HEK293T (cell line): ENCODE measurements around the gene ALK.

Experiments
- CTCF ChIA-PET: fragments of 350-600 bp; formaldehyde crosslinking; extraction: SDS; loops from one replicate; lab custom pipeline; 2021; ENCODE audit warnings: antibody characterized with exemption, inconsistent platforms; lab: Yijun Ruan, JAX
- POLR2A ChIA-PET: fragments of 350-600 bp; formaldehyde crosslinking; extraction: SDS; loops from one replicate; lab custom pipeline; 2020; ENCODE audit warnings: antibody characterized with exemption, inconsistent platforms; lab: Yijun Ruan, JAX
- DNase-seq: peaks from one replicate; pipeline ENCODE4 v3.0.0; 2012; ENCODE audit warnings: mixed read lengths; ENCODE audit errors: extremely low spot score
- ARNT ChIP-seq: fragments of 450-650 bp; IDR thresholded peaks from 2 replicates; pipeline ENCODE4 v1.6.1; 2017; ENCODE audit warnings: mild to moderate bottlenecking
- BHLHE40 ChIP-seq: fragments of 450-650 bp; IDR thresholded peaks from 2 replicates; pipeline ENCODE4 v1.6.1; 2016; ENCODE audit warnings: mild to moderate bottlenecking, moderate library complexity, borderline replicate concordance
- CTBP1 ChIP-seq: fragments of 450-650 bp; IDR thresholded peaks from 2 replicates; pipeline ENCODE4 v1.6.1; 2016; ENCODE audit warnings: borderline replicate concordance
- ELF4 ChIP-seq: fragments of 450-650 bp; IDR thresholded peaks from 2 replicates; pipeline ENCODE4 v1.6.1; 2017; ENCODE audit warnings: antibody characterized with exemption
- FOXA1 ChIP-seq: fragments of 450-650 bp; IDR thresholded peaks from 2 replicates; pipeline ENCODE4 v1.6.1; 2016; ENCODE audit warnings: mild to moderate bottlenecking
- FOXK2 ChIP-seq: fragments of 450-650 bp; IDR thresholded peaks from 2 replicates; pipeline ENCODE4 v1.6.1; 2016; ENCODE audit warnings: mild to moderate bottlenecking
- FOXM1 ChIP-seq: fragments of 450-650 bp; IDR thresholded peaks from 2 replicates; pipeline ENCODE4 v1.6.1; 2017; ENCODE audit warnings: mild to moderate bottlenecking, borderline replicate concordance
- HDGF ChIP-seq: fragments of 450-650 bp; IDR thresholded peaks from 2 replicates; pipeline ENCODE4 v1.6.1; 2017; ENCODE audit warnings: antibody characterized with exemption, borderline replicate concordance
- L3MBTL2 ChIP-seq: fragments of 450-650 bp; conservative IDR thresholded peaks from 2 replicates; pipeline ENCODE4 v1.6.1; 2016; ENCODE audit warnings: mild to moderate bottlenecking
- LEF1 ChIP-seq: fragments of 450-650 bp; IDR thresholded peaks from 2 replicates; pipeline ENCODE4 v1.6.1; 2017; ENCODE audit warnings: mild to moderate bottlenecking, borderline replicate concordance
- NFRKB ChIP-seq: fragments of 450-650 bp; IDR thresholded peaks from 2 replicates; pipeline ENCODE4 v1.6.1; 2016; ENCODE audit warnings: mild to moderate bottlenecking, moderate library complexity
- PKNOX1 ChIP-seq: fragments of 450-650 bp; IDR thresholded peaks from 2 replicates; pipeline ENCODE4 v1.6.1; 2016
- SP1 ChIP-seq: fragments of 450-650 bp; IDR thresholded peaks from 2 replicates; pipeline ENCODE4 v1.6.1; 2017
- SUZ12 ChIP-seq: fragments of 450-650 bp; IDR thresholded peaks from 2 replicates; pipeline ENCODE4 v1.6.1; 2016; ENCODE audit warnings: mild to moderate bottlenecking
- TARDBP ChIP-seq: fragments of 450-650 bp; IDR thresholded peaks from 2 replicates; pipeline ENCODE4 v1.6.1; 2016
- ZNF384 ChIP-seq: fragments of 450-650 bp; IDR thresholded peaks from 2 replicates; pipeline ENCODE4 v1.6.1; 2016

The ALK gene

GRCh38 chr2:29544031-29544430 lies 377.4 kb downstream of the ALK start:
- TF ChIP-seq NFRKB (no peak), ARNT (no peak), FOXA1 (no peak), L3MBTL2 (no peak), SP1 (no peak), FOXK2 (no peak), LEF1 (no peak), FOXM1 (no peak), BHLHE40 (no peak), TARDBP (no peak), SUZ12 (no peak), ZNF384 (no peak), PKNOX1 (no peak), ELF4 (no peak), HDGF (no peak), CTBP1 (no peak)
- ChIA-PET CTCF (no interaction called here), POLR2A (no interaction called here)

GRCh38 chr2:29535188-29535587 lies 386.2 kb downstream of the ALK start:
- CTCF ChIA-PET = no interaction called here

More at GRCh38 chr2:29544031-29544430, 377.4 kb downstream of the ALK start:
- DNase-seq = no peak

GRCh38 chr2:29532436-29532835 lies 388.9 kb downstream of the ALK start:
- POLR2A ChIA-PET = no interaction called here

More at GRCh38 chr2:29535188-29535587, 386.2 kb downstream of the ALK start:
- POLR2A ChIA-PET = no interaction called here
- no peak for DNase-seq
- no peak for TF ChIP-seq ELF4
- no peak for TF ChIP-seq SP1
- TF ChIP-seq ZNF384 = no peak

GRCh38 chr2:29531626-29532025 lies 389.8 kb downstream of the ALK start:
- POLR2A ChIA-PET = no interaction called here
- CTCF ChIA-PET = no interaction called here
- no peak for DNase-seq
- TF ChIP-seq ZNF384 = no peak
- no peak for TF ChIP-seq ARNT
- no peak for TF ChIP-seq SUZ12
- TF ChIP-seq FOXM1 = no peak
- TF ChIP-seq TARDBP = no peak
- no peak for TF ChIP-seq ELF4
- TF ChIP-seq LEF1 = no peak
- TF ChIP-seq PKNOX1 = no peak

More at GRCh38 chr2:29532436-29532835, 388.9 kb downstream of the ALK start:
- no peak for TF ChIP-seq ARNT
- TF ChIP-seq FOXA1 = no peak
- TF ChIP-seq NFRKB = no peak
- no peak for TF ChIP-seq SUZ12
- no peak for TF ChIP-seq PKNOX1
- CTCF ChIA-PET = no interaction called here
- DNase-seq = no peak

GRCh38 chr2:29530281-29530680 lies 391.1 kb downstream of the ALK start:
- DNase-seq = no peak
- ChIA-PET CTCF (no interaction called here), POLR2A (no interaction called here)
- TF ChIP-seq SP1 = no peak
- no peak for TF ChIP-seq FOXA1
- no peak for TF ChIP-seq BHLHE40
- no peak for TF ChIP-seq ELF4
- TF ChIP-seq NFRKB = no peak
- TF ChIP-seq ARNT = no peak
- no peak for TF ChIP-seq ZNF384
- TF ChIP-seq LEF1 = no peak
- TF ChIP-seq TARDBP = no peak
- no peak for TF ChIP-seq L3MBTL2
- no peak for TF ChIP-seq PKNOX1

- no peak for TF ChIP-seq BHLHE40
- TF ChIP-seq ARNT = no peak
- TF ChIP-seq SP1 = no peak
- TF ChIP-seq NFRKB = no peak
- no peak for TF ChIP-seq FOXM1
- TF ChIP-seq L3MBTL2 = no peak
- TF ChIP-seq HDGF = no peak
- TF ChIP-seq CTBP1 = no peak
- TF ChIP-seq ELF4 = no peak
- no peak for TF ChIP-seq PKNOX1
- TF ChIP-seq LEF1 = no peak
- TF ChIP-seq TARDBP = no peak
- no peak for TF ChIP-seq FOXK2
- no peak for TF ChIP-seq ZNF384
- no peak for TF ChIP-seq FOXA1
- TF ChIP-seq SUZ12 = no peak
- DNase-seq = no peak
- ChIA-PET CTCF (no interaction called here), POLR2A (no interaction called here)
Measured at GRCh38 chr2:29528891-29529520, 392.4 kb downstream of the ALK start.
